PFSK-1 (cell line): Measurements from ENCODE around the gene CWC15.

Experiments used
- FOXP2 ChIP-seq: optimal IDR thresholded peaks from 2 replicates; pipeline ENCODE3; 2011; ENCODE audit warnings: borderline replicate concordance, control low read depth, inconsistent platforms; ENCODE audit not compliant: insufficient read depth; ENCODE audit errors: extremely low read length, extremely low read depth
- POLR2AphosphoS5 ChIP-seq: IDR thresholded peaks from 2 replicates; pipeline ENCODE4 v1.6.1; 2012; ENCODE audit warnings: low read depth, mild to moderate bottlenecking, control low read depth, low read length, moderate library complexity
- REST ChIP-seq, 2 experiments: IDR thresholded peaks; 2 replicates each; pipeline versions ENCODE4 v1.6.1 to v1.8.0; 2011 to 2012; ENCODE audit warnings: low read depth in 2 of 2, low read length in 2 of 2, control low read depth in 1 of 2, inconsistent platforms in 1 of 2, mild to moderate bottlenecking in 1 of 2, moderate library complexity in 1 of 2; ENCODE audit not compliant: insufficient read depth in 1 of 2
- SIN3A ChIP-seq: IDR thresholded peaks from 2 replicates; pipeline ENCODE4 v1.6.1; 2012; ENCODE audit warnings: mild to moderate bottlenecking, low read length, moderate library complexity, borderline replicate concordance; ENCODE audit not compliant: insufficient read depth
- TAF1 ChIP-seq: IDR thresholded peaks from 2 replicates; pipeline ENCODE4 v1.6.1; 2012; ENCODE audit warnings: low read length, control low read depth, borderline replicate concordance; ENCODE audit not compliant: insufficient read depth

- TF ChIP-seq REST (IDR thresholded peaks at IDR 0.05; ENCODE audit: insufficient read depth in 1 of 2, low read depth in 2 of 2, low read length in 2 of 2) (no peak), POLR2AphosphoS5 (no peak), FOXP2 (no peak), TAF1 (no peak), SIN3A (no peak)
These were observed 40.9 kb downstream of the CWC15 start for GRCh38 chr11:94932503-94932902.
